ENCODE results near the gene PLOD3.

The PLOD3 gene

GRCh38 chr7:101239191-101239950, 22.0 kb upstream of the PLOD3 start:
- no peak for DNase-seq (ENCODE audit: low read depth in 2 of 3, low spot score in 1 of 3)

GRCh38 chr7:101238226-101239182, 21.1 kb upstream of the PLOD3 start:
- no peak for DNase-seq (ENCODE audit: low read depth in 2 of 3, low spot score in 1 of 3)

- no peak for DNase-seq (ENCODE audit: low read depth in 2 of 3, low spot score in 1 of 3)
Observed at GRCh38 chr7:101237206-101238067, 20.1 kb upstream of the PLOD3 start, which contains the start of gene CLDN15. Gene CLDN15 (minus strand): TSS chr7:101237802. CDS start chr7:101237581, 221 bp downstream.

- DNase-seq (ENCODE audit: low read depth in 2 of 3, low spot score in 1 of 3): no peak
Observed at GRCh38 chr7:101236292-101236835, 19.0 kb upstream of the PLOD3 start.

- DNase-seq (ENCODE audit: low read depth in 2 of 3, low spot score in 1 of 3): no peak
Observed at GRCh38 chr7:101235522-101235921, 18.1 kb upstream of the PLOD3 start.

GRCh38 chr7:101235050-101235449, 17.7 kb upstream of the PLOD3 start:
- no peak for DNase-seq (ENCODE audit: low read depth in 2 of 3, low spot score in 1 of 3)

GRCh38 chr7:101234636-101235035, 17.3 kb upstream of the PLOD3 start:
- no peak for DNase-seq (ENCODE audit: low read depth in 2 of 3, low spot score in 1 of 3)

- no peak for DNase-seq (ENCODE audit: low read depth in 2 of 3, low spot score in 1 of 3)
Observed at GRCh38 chr7:101233907-101234547, 16.6 kb upstream of the PLOD3 start.

GRCh38 chr7:101232141-101232850, 14.9 kb upstream of the PLOD3 start:
- no peak for DNase-seq (ENCODE audit: low read depth in 2 of 3, low spot score in 1 of 3)

GRCh38 chr7:101231644-101232043, 14.3 kb upstream of the PLOD3 start:
- DNase-seq (ENCODE audit: low read depth in 2 of 3, low spot score in 1 of 3): no peak

- no peak for DNase-seq (ENCODE audit: low read depth in 2 of 3, low spot score in 1 of 3)
Observed at GRCh38 chr7:101226721-101227120, 9.3 kb upstream of the PLOD3 start.

GRCh38 chr7:101225650-101226049, 8.3 kb upstream of the PLOD3 start:
- DNase-seq (ENCODE audit: low read depth in 2 of 3, low spot score in 1 of 3): no peak

GRCh38 chr7:101223528-101223927, 6.1 kb upstream of the PLOD3 start:
- no peak for DNase-seq (ENCODE audit: low read depth in 2 of 3, low spot score in 1 of 3)

GRCh38 chr7:101222275-101222830, 5.0 kb upstream of the PLOD3 start:
- DNase-seq (ENCODE audit: low read depth in 2 of 3, low spot score in 1 of 3): no peak

GRCh38 chr7:101220295-101220694, 2.9 kb upstream of the PLOD3 start:
- DNase-seq (ENCODE audit: low read depth in 2 of 3, low spot score in 1 of 3): no peak

- no peak for DNase-seq (ENCODE audit: low read depth in 2 of 3, low spot score in 1 of 3)
Observed at GRCh38 chr7:101218236-101219125, 1.1 kb upstream of the PLOD3 start.

GRCh38 chr7:101216860-101217387, 457 bp downstream of the PLOD3 start:
- DNase-seq (ENCODE audit: low read depth in 2 of 3, low spot score in 1 of 3): no peak

Measured in stimulated activated CD4-positive, alpha-beta T cell treated with anti-CD3 and anti-CD28 coated beads, Interleukin-12 subunit alpha, Interleukin-12 subunit beta, amount 100 ng/mL, for 48 hours (primary cell).